WTC11 (cell line): ENCODE results near the gene NFAT5. TPM values are rescaled to one million over a fixed set of nuclear protein-coding genes. Genes with fewer than 3 reads are reported as not detected.

Experiments used
- ATAC-seq: fragments of 200-7000 bp; cut with Tn5 transposase; 2 replicates; pipeline ENCODE4 v1.10.0; 2021; ENCODE audit warnings: mild to moderate bottlenecking, moderate library complexity
- CTCF ChIA-PET: fragments of 300-600 bp; sonication (Branson Sonifier 250); formaldehyde crosslinking; loops from one replicate; lab custom pipeline; 2021; ENCODE audit warnings: antibody characterized with exemption; lab: Charles Lee
- POLR2A ChIA-PET: fragments of 350-600 bp; sonication (Branson Sonifier 250); formaldehyde crosslinking; loops from one replicate; lab custom pipeline; 2021; ENCODE audit warnings: antibody characterized with exemption; lab: Charles Lee
- DNase-seq: peaks from one replicate; pipeline ENCODE4 v3.0.0; 2021; ENCODE audit warnings: low spot score
- H3K27ac Mint-ChIP-seq: 2 replicates; pipeline ENCODE4 v1.8.0; 2021; ENCODE audit warnings: mixed read lengths
- H3K27me3 Mint-ChIP-seq: 2 replicates; pipeline ENCODE4 v1.8.0; 2021; ENCODE audit warnings: low read depth, mild to moderate bottlenecking, moderate library complexity, mixed read lengths
- H3K36me3 Mint-ChIP-seq: 2 replicates; pipeline ENCODE4 v1.8.0; 2021; ENCODE audit warnings: mixed read lengths
- H3K4me1 Mint-ChIP-seq: 2 replicates; pipeline ENCODE4 v1.8.0; 2022; ENCODE audit warnings: mixed read lengths
- H3K4me3 Mint-ChIP-seq: 2 replicates; pipeline ENCODE4 v1.8.0; 2021; ENCODE audit warnings: mild to moderate bottlenecking, moderate library complexity, mixed read lengths
- H3K9me3 Mint-ChIP-seq: 2 replicates; pipeline ENCODE4 v1.8.0; 2021; ENCODE audit warnings: mixed read lengths
- ESRRA ChIP-seq: sonication (generic); formaldehyde crosslinking; IDR thresholded peaks from 2 replicates; pipeline ENCODE4 v1.8.1; 2022; ENCODE audit warnings: mild to moderate bottlenecking, missing genetic modification reagents, borderline replicate concordance
- GTF2I ChIP-seq: fragments of 250-450 bp; sonication (Bioruptor Pico); conservative IDR thresholded peaks from 2 replicates; pipeline ENCODE4 v1.4.0; 2021; ENCODE audit warnings: mild to moderate bottlenecking
- MXD4 ChIP-seq: fragments of 250-450 bp; sonication (Bioruptor Pico); IDR thresholded peaks from 2 replicates; pipeline ENCODE4 v1.8.0; 2021; ENCODE audit warnings: mild to moderate bottlenecking, moderate library complexity, borderline replicate concordance
- PRRX2 ChIP-seq: fragments of 250-450 bp; sonication (Bioruptor Pico); IDR thresholded peaks from 2 replicates; pipeline ENCODE4 v1.8.0; 2021; ENCODE audit warnings: mild to moderate bottlenecking
- ZNF219 ChIP-seq: sonication (generic); formaldehyde crosslinking; IDR thresholded peaks from 2 replicates; pipeline ENCODE4 v1.8.0; 2023; ENCODE audit warnings: missing genetic modification reagents, mild to moderate bottlenecking, borderline replicate concordance
- ZNF263 ChIP-seq: sonication (generic); formaldehyde crosslinking; IDR thresholded peaks from 2 replicates; pipeline ENCODE4 v1.8.1; 2022; ENCODE audit warnings: low read depth, mild to moderate bottlenecking, moderate library complexity, missing genetic modification reagents
- ZNF416 ChIP-seq: fragments of 250-450 bp; sonication (Bioruptor Pico); IDR thresholded peaks from 2 replicates; pipeline ENCODE4 v1.9.0; 2021; ENCODE audit warnings: mild to moderate bottlenecking, inconsistent platforms
- total RNA-seq: library from RNA; stranded (reverse); gene quantifications from 3 replicates; pipeline ENCODE4 v1.2.3, GENCODE V29; 2021
- TF ChIP-seq, protein P1 (sequence below): sonication (generic); formaldehyde crosslinking; IDR thresholded peaks from 2 replicates; pipeline ENCODE4 v1.8.0; 2023; ENCODE audit warnings: missing genetic modification reagents
- TF ChIP-seq, protein P2 (sequence below): sonication (generic); formaldehyde crosslinking; IDR thresholded peaks from 2 replicates; pipeline ENCODE4 v1.8.0; 2022; ENCODE audit warnings: mild to moderate bottlenecking, missing genetic modification reagents
- TF ChIP-seq, protein P3 (sequence below): sonication (generic); formaldehyde crosslinking; conservative IDR thresholded peaks from 2 replicates; pipeline ENCODE4 v1.8.1; 2022; ENCODE audit warnings: mild to moderate bottlenecking, missing genetic modification reagents
- TF ChIP-seq, protein P4 (sequence below): fragments of 200-600 bp; IDR thresholded peaks from 2 replicates; pipeline ENCODE4 v1.8.0; 2022; ENCODE audit warnings: antibody characterized with exemption
- TF ChIP-seq, protein P5 (sequence below): sonication (generic); formaldehyde crosslinking; IDR thresholded peaks from 2 replicates; pipeline ENCODE4 v1.8.1; 2022; ENCODE audit warnings: low read depth, missing genetic modification reagents, borderline replicate concordance
- TF ChIP-seq, protein P6 (sequence below): fragments of 250-450 bp; sonication (Bioruptor Pico); IDR thresholded peaks from 2 replicates; pipeline ENCODE4 v1.9.0; 2021; ENCODE audit warnings: mild to moderate bottlenecking, borderline replicate concordance

The NFAT5 gene
- total RNA-seq, 1 experiment from 2014 or later: 23.2 TPM

DNA sequence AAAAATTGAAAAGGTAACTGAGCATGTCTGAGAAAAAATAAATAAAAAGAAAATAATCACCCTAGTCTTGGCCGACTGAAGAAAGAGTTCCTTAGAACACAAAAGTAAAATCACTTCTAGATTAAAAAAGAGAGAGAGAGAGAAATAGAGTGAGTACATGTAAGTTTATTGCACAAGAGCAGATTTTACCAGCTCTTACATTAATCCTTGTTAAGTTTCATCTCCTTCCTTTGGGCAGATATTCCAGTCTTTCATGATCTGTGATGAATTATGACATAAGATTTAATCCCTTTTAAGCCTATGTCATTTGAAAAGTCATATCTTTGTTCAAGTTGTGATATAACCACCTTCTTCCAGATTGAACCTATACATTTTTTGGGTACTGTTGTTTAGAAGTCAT, 54.8 kb downstream of the NFAT5 start:
- H3K4me3 Mint-ChIP-seq: no peak overlapping the region
- ChIA-PET POLR2A (no interaction called here), CTCF (no interaction called here)
- H3K4me1 Mint-ChIP-seq: no peaks in the 10 kb centered on the region
- no peak overlapping the region for H3K27ac Mint-ChIP-seq
- DNase-seq (no peak), ATAC-seq (no peak)
- no peaks in the 10 kb centered on the region for H3K36me3 Mint-ChIP-seq
- TF ChIP-seq, protein P1, sequence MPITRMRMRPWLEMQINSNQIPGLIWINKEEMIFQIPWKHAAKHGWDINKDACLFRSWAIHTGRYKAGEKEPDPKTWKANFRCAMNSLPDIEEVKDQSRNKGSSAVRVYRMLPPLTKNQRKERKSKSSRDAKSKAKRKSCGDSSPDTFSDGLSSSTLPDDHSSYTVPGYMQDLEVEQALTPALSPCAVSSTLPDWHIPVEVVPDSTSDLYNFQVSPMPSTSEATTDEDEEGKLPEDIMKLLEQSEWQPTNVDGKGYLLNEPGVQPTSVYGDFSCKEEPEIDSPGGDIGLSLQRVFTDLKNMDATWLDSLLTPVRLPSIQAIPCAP (CRISPR knock-in tag): no peak
- H3K27me3 Mint-ChIP-seq: no peaks in the 10 kb centered on the region
- H3K9me3 Mint-ChIP-seq: no peaks in the 10 kb centered on the region

DNA sequence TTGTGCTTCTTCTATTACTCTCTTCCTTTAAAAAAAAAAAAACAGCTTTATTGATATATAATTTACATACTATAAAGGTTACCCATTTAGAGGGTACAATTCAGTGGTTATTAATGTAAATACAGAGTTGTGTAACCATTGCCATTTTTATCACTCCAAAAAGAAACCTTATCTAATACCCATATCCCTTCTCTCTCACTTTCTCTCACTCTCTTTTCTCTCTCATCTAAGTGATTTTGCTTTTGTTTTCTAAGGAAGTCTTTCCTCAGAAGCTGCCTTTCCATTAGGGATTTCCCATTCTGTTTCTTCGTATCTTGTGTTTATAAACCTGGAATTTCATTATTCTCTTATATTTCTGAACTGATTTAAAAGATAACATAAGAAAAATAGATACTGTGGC, 55.5 kb downstream of the NFAT5 start:
- no peak for ATAC-seq
- Mint-ChIP-seq H3K27ac (no peak overlapping the region), H3K4me1 (no peaks in the 10 kb centered on the region)
- TF ChIP-seq, protein P2, sequence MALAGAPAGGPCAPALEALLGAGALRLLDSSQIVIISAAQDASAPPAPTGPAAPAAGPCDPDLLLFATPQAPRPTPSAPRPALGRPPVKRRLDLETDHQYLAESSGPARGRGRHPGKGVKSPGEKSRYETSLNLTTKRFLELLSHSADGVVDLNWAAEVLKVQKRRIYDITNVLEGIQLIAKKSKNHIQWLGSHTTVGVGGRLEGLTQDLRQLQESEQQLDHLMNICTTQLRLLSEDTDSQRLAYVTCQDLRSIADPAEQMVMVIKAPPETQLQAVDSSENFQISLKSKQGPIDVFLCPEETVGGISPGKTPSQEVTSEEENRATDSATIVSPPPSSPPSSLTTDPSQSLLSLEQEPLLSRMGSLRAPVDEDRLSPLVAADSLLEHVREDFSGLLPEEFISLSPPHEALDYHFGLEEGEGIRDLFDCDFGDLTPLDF (CRISPR knock-in tag): no peak
- TF ChIP-seq MXD4 (CRISPR knock-in tag) (no peak), ZNF416 (CRISPR knock-in tag) (no peak), ZNF219 (CRISPR knock-in tag) (no peak), GTF2I (CRISPR knock-in tag) (no peak), PRRX2 (no peak), ZNF263 (CRISPR knock-in tag) (no peak), ESRRA (CRISPR knock-in tag) (no peak)
- TF ChIP-seq, protein P3, sequence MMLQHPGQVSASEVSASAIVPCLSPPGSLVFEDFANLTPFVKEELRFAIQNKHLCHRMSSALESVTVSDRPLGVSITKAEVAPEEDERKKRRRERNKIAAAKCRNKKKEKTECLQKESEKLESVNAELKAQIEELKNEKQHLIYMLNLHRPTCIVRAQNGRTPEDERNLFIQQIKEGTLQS: no peak
- TF ChIP-seq, protein P4, sequence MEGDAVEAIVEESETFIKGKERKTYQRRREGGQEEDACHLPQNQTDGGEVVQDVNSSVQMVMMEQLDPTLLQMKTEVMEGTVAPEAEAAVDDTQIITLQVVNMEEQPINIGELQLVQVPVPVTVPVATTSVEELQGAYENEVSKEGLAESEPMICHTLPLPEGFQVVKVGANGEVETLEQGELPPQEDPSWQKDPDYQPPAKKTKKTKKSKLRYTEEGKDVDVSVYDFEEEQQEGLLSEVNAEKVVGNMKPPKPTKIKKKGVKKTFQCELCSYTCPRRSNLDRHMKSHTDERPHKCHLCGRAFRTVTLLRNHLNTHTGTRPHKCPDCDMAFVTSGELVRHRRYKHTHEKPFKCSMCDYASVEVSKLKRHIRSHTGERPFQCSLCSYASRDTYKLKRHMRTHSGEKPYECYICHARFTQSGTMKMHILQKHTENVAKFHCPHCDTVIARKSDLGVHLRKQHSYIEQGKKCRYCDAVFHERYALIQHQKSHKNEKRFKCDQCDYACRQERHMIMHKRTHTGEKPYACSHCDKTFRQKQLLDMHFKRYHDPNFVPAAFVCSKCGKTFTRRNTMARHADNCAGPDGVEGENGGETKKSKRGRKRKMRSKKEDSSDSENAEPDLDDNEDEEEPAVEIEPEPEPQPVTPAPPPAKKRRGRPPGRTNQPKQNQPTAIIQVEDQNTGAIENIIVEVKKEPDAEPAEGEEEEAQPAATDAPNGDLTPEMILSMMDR: no peak
- TF ChIP-seq, protein P5, sequence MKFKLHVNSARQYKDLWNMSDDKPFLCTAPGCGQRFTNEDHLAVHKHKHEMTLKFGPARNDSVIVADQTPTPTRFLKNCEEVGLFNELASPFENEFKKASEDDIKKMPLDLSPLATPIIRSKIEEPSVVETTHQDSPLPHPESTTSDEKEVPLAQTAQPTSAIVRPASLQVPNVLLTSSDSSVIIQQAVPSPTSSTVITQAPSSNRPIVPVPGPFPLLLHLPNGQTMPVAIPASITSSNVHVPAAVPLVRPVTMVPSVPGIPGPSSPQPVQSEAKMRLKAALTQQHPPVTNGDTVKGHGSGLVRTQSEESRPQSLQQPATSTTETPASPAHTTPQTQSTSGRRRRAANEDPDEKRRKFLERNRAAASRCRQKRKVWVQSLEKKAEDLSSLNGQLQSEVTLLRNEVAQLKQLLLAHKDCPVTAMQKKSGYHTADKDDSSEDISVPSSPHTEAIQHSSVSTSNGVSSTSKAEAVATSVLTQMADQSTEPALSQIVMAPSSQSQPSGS (CRISPR knock-in tag): no peak
- TF ChIP-seq, protein P6, sequence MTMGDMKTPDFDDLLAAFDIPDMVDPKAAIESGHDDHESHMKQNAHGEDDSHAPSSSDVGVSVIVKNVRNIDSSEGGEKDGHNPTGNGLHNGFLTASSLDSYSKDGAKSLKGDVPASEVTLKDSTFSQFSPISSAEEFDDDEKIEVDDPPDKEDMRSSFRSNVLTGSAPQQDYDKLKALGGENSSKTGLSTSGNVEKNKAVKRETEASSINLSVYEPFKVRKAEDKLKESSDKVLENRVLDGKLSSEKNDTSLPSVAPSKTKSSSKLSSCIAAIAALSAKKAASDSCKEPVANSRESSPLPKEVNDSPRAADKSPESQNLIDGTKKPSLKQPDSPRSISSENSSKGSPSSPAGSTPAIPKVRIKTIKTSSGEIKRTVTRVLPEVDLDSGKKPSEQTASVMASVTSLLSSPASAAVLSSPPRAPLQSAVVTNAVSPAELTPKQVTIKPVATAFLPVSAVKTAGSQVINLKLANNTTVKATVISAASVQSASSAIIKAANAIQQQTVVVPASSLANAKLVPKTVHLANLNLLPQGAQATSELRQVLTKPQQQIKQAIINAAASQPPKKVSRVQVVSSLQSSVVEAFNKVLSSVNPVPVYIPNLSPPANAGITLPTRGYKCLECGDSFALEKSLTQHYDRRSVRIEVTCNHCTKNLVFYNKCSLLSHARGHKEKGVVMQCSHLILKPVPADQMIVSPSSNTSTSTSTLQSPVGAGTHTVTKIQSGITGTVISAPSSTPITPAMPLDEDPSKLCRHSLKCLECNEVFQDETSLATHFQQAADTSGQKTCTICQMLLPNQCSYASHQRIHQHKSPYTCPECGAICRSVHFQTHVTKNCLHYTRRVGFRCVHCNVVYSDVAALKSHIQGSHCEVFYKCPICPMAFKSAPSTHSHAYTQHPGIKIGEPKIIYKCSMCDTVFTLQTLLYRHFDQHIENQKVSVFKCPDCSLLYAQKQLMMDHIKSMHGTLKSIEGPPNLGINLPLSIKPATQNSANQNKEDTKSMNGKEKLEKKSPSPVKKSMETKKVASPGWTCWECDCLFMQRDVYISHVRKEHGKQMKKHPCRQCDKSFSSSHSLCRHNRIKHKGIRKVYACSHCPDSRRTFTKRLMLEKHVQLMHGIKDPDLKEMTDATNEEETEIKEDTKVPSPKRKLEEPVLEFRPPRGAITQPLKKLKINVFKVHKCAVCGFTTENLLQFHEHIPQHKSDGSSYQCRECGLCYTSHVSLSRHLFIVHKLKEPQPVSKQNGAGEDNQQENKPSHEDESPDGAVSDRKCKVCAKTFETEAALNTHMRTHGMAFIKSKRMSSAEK (CRISPR knock-in tag): no peak
- TF ChIP-seq, all 79 proteins: peak for 0
- no peaks in the 10 kb centered on the region for H3K36me3 Mint-ChIP-seq
- no peak for DNase-seq
- CTCF ChIA-PET: no interaction called here
- POLR2A ChIA-PET: no interaction called here
- H3K9me3 Mint-ChIP-seq: no peaks in the 10 kb centered on the region
- no peaks in the 10 kb centered on the region for H3K27me3 Mint-ChIP-seq
- H3K4me3 Mint-ChIP-seq: no peak overlapping the region
